Measurements from ENCODE around the gene PCSK9.

Gene PCSK9

GRCh38 chr1:55001311-55001710 lies 38.0 kb upstream of the PCSK9 start:
- TF ChIP-seq CTCF (IDR thresholded peaks at IDR 0.05): no peak

- TF ChIP-seq CTCF (IDR thresholded peaks at IDR 0.05): no peak
These were observed 36.7 kb upstream of the PCSK9 start for GRCh38 chr1:55002686-55003085.

- TF ChIP-seq CTCF (IDR thresholded peaks at IDR 0.05): no peak
These were observed 33.8 kb upstream of the PCSK9 start for GRCh38 chr1:55005351-55006140.

- no peak for TF ChIP-seq CTCF (IDR thresholded peaks at IDR 0.05)
These were observed 32.4 kb upstream of the PCSK9 start for GRCh38 chr1:55006931-55007330.

- TF ChIP-seq CTCF (IDR thresholded peaks at IDR 0.05): no peak
These were observed 31.7 kb upstream of the PCSK9 start for GRCh38 chr1:55007625-55008024.

- TF ChIP-seq CTCF (IDR thresholded peaks at IDR 0.05): no peak
These were observed 29.0 kb upstream of the PCSK9 start for GRCh38 chr1:55010194-55010886.

GRCh38 chr1:55010887-55011217 lies 28.5 kb upstream of the PCSK9 start:
- TF ChIP-seq CTCF (IDR thresholded peaks at IDR 0.05): no peak
